HG03521 (cell line): ENCODE data around the gene APH1B.

Source experiments
- ATAC-seq: cut with Tn5 transposase; IDR thresholded peaks from one replicate; pipeline ENCODE4 v1.9.1; 2021; ENCODE audit warnings: mild to moderate bottlenecking, moderate library complexity; ENCODE audit not compliant: unreplicated experiment

APH1B gene

DNA sequence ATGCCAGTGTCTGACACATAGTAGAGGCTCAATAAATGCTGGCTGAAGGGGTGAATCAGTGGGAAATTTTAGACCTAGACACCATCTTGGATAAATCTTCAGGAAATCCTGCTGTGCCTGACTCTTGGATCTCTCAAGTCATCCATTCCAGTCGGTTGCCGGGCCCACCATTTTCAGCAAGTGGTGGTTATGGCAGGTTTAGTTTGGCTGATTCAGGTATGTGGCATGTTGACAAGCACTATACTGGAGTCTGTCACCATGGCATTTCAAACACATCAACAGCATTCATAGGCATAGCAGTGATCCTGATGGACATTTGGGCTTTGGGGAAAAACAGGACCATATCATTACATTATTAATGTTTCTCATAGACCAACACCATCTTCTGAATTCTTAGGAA is 25.7 kb upstream of the APH1B start:
- no peak for ATAC-seq

DNA sequence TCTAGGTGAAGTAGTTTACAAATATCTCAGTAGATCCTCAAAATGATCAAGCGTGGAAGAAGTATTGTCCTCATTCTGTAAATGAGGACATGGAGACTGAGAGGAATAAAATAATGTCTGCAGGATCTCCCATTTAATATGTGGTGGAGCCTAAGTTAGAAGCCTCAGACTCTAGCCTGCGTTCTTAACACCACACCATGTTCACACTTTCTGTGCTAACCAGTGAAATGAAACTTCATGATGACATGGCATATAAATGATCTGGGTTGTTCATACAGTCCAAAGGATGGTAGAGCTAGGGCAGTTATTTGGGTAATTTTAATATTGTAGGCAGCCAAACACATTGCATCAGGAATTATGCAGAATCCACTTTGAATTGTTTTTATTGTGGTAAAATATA is 25.1 kb upstream of the APH1B start:
- ATAC-seq, result no peak

DNA sequence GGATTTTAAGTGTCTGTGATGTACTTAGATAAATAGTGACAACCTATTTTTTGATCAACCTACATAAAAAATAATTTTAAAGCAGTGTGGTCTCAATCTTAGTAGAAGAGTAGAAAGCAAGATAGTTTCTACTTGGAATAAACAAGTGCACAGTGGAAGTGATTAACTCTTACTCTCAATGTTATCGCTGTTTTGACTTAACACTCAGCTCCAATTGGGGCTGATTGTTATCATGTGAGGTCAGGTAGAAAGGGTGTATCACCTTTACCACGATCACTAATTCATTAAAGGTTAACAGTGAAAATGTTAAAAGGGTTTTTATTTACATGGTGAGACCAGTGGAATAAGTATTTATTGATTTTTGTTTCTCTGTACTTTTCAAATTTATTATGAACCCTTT is 22.4 kb upstream of the APH1B start:
- ATAC-seq, result no peak

DNA sequence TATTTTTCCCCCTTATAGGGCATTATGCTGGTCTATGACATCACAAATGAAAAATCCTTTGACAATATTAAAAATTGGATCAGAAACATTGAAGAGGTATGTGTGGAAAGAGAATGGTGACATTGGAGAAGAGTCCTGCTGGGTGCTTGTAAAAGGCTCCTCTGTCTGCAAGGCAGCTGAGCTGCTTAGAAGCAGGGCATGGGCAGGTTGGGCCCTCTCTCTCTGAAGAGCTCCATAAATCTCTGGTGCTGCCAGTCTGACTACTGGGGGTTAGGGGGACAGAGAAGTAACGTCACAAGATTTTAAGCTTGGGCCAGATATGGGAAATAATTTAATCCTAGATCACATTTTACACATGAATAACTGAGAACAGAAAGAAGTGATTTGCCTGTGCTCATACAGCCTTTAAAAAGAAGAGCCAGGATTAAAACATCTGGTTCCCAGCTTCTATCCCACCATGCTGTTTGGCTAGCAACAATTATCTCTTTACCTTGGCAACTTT is 21.9 kb upstream of the APH1B start:
- ATAC-seq, result no peak

DNA sequence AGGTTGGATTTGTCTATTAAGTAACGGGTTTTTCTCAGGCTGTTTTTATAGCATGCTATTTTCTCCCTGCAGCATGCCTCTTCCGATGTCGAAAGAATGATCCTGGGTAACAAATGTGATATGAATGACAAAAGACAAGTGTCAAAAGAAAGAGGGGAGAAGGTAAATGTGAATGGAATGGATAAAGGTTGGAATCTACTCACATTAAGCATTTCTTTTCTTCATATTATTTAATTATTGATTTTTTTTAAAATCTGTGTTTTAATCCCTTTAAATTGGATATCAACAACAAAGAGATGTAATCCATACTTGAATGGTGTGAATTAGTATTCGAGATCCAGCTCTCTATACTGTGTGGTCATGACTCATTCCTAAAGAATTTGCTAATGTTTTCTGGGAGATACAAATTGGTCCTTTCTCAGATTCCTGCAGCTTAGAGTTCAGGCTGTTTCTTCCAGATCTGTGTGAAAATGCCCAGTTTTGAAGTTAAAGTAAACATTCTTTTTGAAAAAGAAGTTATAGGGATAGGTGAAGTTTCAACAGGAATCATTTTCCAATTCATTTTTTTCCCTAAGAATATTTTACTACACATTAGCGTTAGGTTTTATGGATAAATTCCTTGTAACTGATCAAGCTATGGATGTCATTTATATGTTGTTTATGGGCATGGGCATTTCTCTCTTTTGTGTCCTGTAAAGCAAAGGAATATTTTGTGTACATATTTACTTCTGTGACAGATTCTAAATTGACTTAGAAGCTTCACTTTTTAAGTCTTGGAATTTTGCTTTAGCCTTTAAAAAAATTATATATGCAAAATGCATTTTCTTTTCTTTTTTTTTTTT is 20.8 kb upstream of the APH1B start:
- ATAC-seq, result no peak

DNA sequence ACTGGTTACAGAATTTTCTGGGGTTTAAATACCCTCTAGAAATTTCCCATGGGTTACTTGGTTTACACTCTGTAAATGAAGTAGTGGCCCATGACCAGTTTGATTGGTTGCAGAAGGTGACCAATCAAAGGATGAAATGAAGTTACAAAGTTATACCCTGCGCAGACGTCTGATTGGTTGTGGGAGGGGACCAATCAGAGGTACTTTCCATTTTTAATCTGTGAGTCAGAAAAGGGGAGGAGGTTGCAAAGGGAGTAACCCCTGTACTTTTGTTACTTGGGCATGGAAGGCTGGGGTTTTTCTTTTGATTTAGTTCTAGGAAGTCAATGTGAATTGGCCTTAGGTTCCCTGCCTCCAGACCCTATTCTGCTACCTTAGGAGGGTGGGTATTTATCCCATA is 18.7 kb upstream of the APH1B start:
- no peak for ATAC-seq

DNA sequence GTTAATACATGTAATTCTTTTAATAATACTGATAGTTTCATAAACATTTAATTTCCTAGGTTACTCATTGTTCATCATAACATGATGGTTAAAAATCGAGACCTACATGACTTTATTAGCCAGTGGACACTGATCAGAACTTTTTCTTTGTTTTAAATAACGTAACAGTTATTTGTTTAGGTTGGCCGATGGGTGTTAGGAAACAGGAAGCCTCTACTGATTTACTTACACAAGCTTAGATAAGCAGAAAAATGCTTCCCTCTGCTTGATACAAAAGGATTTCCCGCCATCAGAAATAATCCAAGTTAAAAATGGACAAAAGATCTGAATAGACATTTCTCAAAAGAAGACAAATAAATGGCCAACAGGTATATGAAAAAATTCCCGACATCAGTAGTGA is 16.6 kb upstream of the APH1B start:
- no peak for ATAC-seq

DNA sequence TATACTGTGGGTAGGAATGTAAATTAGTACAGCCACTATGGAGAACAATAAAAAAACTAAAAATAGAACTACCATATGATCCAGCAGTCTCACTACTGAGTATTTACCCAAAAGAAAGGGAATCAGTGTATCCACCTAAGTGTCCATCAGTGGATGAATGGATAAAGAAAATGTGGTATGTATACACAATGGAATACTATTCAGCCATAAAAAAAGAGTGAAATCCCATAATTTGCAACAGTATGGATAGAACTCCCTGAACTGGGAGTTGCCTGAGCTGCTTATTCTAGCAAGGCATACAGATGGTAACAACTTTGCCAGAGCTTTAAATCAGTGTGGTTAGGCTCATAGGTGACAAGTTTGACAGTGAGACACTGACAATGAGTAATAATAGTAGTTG is 16.1 kb upstream of the APH1B start:
- no peak for ATAC-seq

DNA sequence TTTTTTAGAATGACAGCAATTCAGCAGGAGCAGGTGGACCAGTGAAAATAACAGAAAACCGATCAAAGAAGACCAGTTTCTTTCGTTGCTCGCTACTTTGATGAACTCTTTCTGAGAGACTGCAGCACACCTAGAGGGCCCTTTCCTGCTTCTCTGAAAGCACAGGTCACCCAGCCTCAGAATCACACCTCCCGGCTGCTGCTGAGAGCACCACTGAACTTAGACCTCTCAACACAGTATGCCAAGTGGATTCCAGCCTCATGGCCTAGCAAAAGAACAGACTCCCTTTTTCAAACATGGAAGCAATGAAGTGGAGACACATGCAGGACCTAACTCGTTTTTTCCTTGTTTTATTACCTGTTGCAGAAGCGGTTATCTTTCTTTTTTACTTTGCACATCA is 13.9 kb upstream of the APH1B start:
- no peak for ATAC-seq

DNA sequence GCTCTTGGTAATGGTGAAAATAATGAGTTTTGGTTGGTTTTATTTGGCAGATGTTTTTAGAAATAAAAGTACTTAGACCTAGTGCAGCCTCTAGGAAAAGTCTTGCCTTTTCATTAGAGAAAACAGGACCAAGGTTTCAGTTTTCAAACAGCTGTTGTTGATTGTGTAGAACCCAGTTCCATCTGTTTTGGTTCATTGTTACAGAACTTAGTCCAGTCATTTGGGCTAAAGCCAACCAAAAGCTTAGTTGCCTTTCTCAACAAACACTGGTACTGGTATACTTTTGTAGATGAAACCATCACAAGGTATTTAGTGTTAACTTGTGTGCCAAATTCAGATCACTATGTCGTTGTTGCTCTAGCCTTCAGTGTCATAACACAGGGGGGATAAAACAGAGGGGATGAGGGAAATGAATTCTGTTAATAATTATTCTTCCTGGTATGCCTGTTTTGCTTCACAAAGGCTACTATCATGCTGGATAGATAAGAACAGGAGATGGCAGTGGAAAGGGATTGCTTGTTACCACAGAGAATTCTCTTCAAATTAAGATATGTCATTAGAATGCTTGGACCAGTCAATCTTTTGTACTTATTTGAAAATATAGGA is 12.6 kb upstream of the APH1B start:
- no peak for ATAC-seq

DNA sequence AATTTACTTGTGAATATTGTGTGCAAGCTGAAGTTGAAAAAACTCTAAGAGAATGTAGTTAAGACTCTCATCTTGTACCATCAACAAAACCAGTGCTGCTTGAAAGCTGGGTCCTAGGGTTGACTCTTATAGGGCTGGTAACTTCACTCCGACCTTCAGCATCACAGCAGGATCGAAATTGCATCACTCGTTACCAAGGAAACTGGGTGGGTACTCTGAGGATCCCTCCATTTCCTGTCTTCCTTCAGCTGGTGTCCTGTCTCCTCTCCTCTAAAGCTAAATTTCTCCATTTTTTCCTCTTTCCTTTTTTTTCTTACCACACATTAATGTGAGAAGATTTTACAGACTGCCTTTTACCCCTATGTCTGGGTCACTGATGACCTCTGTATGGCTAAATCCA is 3.0 kb upstream of the APH1B start:
- no peak for ATAC-seq

DNA sequence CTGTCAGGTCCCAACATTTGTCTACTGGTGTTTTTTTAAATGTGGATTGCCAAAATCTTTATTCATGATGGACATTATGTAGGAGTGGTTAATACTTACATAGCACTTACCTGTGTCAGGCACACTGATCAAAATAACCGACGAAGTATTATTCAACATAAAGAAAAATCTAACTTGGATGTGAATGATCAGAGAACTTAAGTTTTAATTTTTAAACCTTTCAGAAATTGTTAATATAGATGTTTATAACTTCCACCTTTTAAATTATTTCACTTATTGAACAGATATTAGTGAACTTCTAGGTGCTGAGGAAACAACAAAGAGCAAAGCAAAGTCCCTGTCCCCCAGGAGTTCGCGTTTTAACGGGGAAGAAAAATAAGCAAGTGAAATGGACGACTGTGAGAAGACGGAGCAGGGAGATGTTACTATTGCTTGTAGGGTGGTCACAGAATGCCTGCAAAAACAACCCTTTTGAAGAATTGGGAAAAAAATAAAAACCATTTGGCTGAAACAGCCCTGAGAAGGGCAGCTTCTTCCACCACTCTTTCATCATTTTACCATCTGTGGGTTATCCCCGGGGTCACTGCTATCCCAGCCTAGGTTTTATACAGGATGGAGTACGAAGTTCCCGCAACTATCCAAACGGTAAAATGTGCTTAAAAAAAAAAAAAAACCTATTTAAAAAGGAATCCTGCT is 915 bp upstream of the APH1B start:
- ATAC-seq, result no peak

DNA sequence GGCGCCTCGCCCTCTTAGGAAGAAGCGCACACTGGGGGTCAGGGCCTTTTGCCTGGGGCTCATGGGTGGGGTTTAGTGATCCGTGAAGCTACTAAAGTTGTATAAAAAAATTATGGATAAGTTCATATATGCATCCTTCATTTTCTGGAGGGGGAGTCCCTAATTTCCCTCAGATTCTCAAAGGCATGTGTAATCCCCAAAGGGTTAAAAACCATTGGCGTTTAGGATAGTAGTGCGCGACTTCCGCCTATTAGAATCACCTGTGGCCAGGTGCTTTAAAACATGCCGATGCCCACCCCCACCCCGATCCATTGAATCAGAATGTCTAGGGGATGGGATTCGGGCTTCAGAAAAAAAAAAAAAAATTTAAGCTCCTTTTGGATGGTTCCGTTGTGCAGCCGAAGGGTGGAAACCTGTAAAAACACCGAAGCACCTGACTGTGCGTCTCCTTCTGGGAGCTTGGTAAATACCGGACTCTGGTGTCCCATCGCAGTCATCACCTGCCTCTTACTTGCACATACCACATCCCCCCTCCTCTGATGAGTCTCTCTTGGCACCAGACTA is 570 bp downstream of the APH1B start:
- ATAC-seq, result no peak

DNA sequence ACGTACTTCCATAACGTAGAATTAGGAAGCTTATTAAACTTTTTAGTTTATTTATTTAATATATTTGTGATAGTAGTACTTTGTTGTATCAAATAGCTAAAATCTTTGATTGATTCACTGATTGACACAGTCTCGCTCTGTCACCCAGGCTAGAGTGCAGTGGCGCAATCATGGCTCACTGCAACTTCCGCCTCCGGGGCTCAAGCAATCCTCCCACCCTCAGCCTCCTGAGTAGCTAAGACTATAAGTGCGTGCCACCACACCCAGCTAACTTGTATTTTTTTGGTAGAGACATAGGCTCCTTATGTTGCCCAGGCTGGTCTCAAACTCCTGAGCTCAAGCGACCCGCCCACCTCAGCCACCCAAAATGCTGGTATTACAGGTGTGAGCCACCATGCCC is 5.7 kb downstream of the APH1B start:
- no peak for ATAC-seq

DNA sequence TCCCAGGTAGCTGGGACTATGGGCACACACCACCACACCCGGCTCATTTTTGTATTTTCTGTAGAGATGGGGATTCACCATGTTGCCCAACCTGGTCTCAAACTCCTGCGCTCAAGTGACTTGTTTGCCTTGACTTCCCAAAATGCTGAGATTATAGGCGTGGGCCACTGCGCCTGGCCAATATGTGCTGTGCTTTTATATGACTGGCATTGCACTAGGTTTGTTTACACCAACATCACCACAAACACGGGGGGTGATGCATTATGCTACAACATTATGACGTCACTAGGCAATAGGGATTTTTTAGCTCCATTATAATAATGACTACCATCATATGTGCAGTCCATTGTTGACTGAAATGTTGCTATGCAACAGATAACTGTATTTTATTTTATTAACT is 6.9 kb downstream of the APH1B start:
- no peak for ATAC-seq

DNA sequence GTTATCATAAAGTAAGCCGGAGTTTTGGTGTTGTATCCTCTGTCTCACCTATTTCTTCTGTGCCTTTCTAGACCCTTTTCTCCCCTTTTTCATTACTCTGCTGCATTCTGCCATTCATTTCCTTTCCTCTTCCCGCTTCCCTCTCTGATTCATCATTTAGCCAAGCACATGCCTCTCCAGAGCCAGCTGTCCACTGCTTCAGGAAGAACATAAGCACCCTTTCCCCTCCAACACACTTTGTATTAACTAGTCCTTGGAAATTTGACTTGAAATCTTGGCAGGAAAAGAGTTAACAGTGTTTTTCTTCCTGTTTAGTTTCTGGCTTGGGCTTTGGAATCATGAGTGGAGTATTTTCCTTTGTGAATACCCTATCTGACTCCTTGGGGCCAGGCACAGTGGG is 9.7 kb downstream of the APH1B start:
- no peak for ATAC-seq

DNA sequence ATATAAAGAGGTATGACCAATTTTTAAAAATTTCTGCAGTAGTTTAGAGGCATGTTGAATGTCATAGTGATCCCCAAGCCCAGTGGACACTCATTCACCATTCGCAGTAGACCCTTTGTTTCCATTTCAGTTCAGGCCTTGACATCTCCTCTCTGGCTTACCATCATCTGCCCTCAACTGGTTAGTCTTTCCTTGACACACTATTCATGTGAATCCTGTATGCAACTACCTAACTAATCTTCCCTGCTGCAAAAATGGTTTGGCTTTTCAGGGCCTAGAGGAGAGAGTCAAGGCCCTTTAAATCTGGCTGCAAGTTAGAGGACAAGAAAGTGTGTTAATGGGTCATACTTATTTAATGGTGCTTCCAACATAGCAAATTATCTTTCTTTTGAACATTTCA is 10.9 kb downstream of the APH1B start:
- no peak for ATAC-seq

DNA sequence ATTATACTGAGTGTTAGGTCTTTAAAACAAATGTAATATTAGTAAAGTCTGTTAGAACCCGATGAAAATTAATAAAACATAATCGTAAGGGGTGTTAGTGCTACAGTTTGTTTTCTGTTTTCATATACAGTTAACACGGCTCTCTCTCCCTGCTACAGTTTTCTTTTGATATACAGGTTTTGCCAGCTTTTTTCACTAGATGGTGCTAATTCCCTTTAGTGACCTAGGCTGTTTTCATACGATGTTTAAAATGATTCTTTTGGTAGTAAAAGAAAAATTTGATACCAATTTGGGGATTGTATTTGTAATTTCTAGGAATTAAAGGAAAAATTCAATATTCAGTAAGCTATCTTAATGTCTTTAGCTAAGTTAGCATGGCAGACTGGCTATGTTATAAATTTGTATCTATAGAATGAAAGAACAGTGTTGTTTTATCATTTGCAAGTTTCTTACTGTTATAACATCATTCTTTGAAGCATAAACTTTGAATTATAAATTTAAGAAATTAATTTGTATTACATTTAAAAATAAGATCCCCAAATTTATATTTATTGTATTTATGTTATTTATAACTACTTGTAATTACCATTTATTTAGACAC is 11.5 kb downstream of the APH1B start:
- no peak for ATAC-seq

DNA sequence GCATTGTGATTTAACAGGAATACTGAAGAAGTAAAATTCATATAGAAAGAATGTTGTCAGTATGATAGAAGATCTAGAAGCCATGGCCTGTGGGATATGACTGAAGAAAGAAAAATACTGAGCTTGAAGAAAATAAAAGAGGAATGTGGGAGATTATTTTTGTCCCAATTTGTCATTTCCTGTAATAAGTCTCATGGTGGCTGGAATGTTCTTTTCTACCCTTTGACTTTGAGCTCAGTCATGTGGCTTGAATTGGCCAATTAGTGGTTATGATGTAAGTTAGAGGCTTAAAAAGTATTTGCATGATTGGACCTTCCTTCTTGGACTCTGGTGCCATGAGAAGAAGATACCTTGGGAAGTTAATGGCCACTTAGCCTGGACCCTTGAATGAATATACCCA is 14.1 kb downstream of the APH1B start:
- ATAC-seq, result no peak

DNA sequence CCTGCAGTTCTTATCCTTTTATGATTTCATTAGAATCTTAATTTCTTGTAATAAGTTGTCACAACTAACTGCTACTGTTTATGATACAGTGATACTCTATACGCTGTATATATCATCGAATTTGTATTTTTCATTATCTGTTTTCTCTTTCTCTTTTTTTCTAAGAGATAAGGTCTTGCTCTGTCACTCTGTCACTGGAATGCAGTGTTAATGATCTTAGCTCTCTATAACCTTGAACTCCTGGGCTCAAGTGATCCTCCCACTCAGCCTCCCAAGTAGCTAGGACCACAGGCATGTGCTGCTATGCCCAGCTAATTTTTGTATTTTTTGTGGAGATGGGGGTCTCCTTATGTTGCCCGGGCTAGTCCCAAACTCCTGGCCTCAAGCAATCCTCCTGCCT is 14.8 kb downstream of the APH1B start:
- no peak for ATAC-seq

DNA sequence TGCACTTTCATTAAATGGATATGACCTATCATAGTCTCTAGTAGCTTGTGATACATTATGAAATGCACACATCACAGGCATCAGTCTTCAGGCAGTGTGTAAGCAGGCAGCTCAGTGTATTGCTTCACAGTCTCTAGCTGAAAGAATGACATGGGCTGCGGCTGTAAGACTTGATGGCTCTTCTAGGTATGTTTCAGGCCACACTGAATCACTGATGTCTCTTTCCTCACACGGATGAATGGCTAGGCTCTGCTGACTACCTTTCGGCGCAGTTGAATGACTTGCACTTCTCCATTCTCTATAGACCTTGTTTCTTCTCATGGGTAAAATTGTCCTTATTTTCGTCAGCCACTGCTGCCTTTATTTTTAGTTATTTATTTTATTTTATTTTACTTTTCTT is 15.4 kb downstream of the APH1B start:
- ATAC-seq, result no peak
